Panc1 (cell line): ENCODE data around the gene GCNT4. TPM values are rescaled to one million over a fixed set of nuclear protein-coding genes. Genes with fewer than 3 reads are reported as not detected.

Experiments
- ATAC-seq: fragments of 200-7000 bp; cut with Tn5 transposase; 2 replicates; pipeline ENCODE4 v1.9.1; 2020; ENCODE audit warnings: mild to moderate bottlenecking, moderate library complexity
- BruUV-seq: library from RNA; stranded (reverse); fragments of 400-500 nt; replicated peaks from 2 replicates; lab custom pipeline; 2021; lab: Mats Ljungman, UMichigan
- CTCF ChIA-PET: fragments of 300-600 bp; sonication (Branson Sonifier 250); formaldehyde crosslinking; loops from one replicate; lab custom pipeline; 2022; ENCODE audit warnings: antibody characterized with exemption; lab: Charles Lee
- POLR2A ChIA-PET: fragments of 300-600 bp; sonication (Branson Sonifier 250); formaldehyde crosslinking; loops from one replicate; lab custom pipeline; 2022; ENCODE audit warnings: antibody characterized with exemption; lab: Charles Lee
- DNase-seq: peaks from one replicate; pipeline ENCODE4 v3.0.0-alpha.2; 2010; ENCODE audit warnings: low read depth, low spot score
- H3K27ac ChIP-seq: 2 replicates; pipeline ENCODE4 v1.5.1; 2011; ENCODE audit warnings: mild to moderate bottlenecking, low read length, inconsistent platforms
- H3K27me3 ChIP-seq: fragments of 200-500 bp; sonication (Bioruptor generic); 2 replicates; pipeline ENCODE4 v1.6.0; 2014; ENCODE audit warnings: low read length, inconsistent platforms; ENCODE audit not compliant: control insufficient read depth, insufficient read depth
- H3K36me3 ChIP-seq: fragments of 200-500 bp; sonication (Bioruptor generic); 2 replicates; pipeline ENCODE4 v1.5.1; 2014; ENCODE audit warnings: inconsistent platforms, mild to moderate bottlenecking, low read length, moderate library complexity; ENCODE audit not compliant: control insufficient read depth, insufficient read depth
- H3K4me1 ChIP-seq: 2 replicates; pipeline ENCODE4 v1.5.1; 2011; ENCODE audit warnings: inconsistent platforms, mild to moderate bottlenecking, low read length, moderate library complexity; ENCODE audit not compliant: control insufficient read depth, insufficient read depth
- H3K4me3 ChIP-seq, 2 experiments: 2 replicates each; pipeline ENCODE4 v1.5.1; 2011 to 2012; ENCODE audit warnings: low read depth in 2 of 2, low read length in 2 of 2, mild to moderate bottlenecking in 2 of 2, inconsistent platforms in 1 of 2, moderate library complexity in 1 of 2
- H3K9me3 ChIP-seq: fragments of 200-500 bp; sonication (Bioruptor generic); 2 replicates; pipeline ENCODE4 v1.5.1; 2014; ENCODE audit warnings: low read depth, mild to moderate bottlenecking, inconsistent platforms, low read length, moderate library complexity; ENCODE audit not compliant: control insufficient read depth, insufficient read depth
- CTCF ChIP-seq: fragments of 450-650 bp; IDR thresholded peaks from 2 replicates; pipeline ENCODE4 v1.5.1; 2017; ENCODE audit warnings: mild to moderate bottlenecking
- POLR2AphosphoS5 ChIP-seq: IDR thresholded peaks from 2 replicates; pipeline ENCODE4 v1.6.1; 2012; ENCODE audit warnings: mild to moderate bottlenecking, low read depth, low read length, moderate library complexity
- REST ChIP-seq, 2 experiments: IDR thresholded peaks; 2 replicates each; pipeline ENCODE4 v1.6.1; 2011 to 2012; ENCODE audit warnings: low read depth in 2 of 2, control low read depth in 1 of 2, low read length in 1 of 2, mild to moderate bottlenecking in 1 of 2, moderate library complexity in 1 of 2; ENCODE audit not compliant: insufficient read depth in 1 of 2
- SIN3A ChIP-seq: IDR thresholded peaks from 2 replicates; pipeline ENCODE4 v1.6.1; 2012; ENCODE audit warnings: low read depth, mild to moderate bottlenecking, low read length, moderate library complexity, borderline replicate concordance; ENCODE audit not compliant: insufficient read depth
- TCF7L2 ChIP-seq: IDR thresholded peaks from 2 replicates; pipeline ENCODE4 v1.6.1; 2011; ENCODE audit warnings: mild to moderate bottlenecking, low read depth, low read length, inconsistent platforms
- in situ Hi-C: cut with HindIII; loops from 2 replicates; pipeline ENCODE4 v1.10.0; 2016; ENCODE audit warnings: low sequenced_read_pairs, low pct_unique_long_range_greater_than_20kb
- intact Hi-C: fragments of 100-400 bp; cut with micrococcal nuclease; formaldehyde crosslinking; loops from one replicate; pipeline ENCODE4 v1.10.0; 2022; ENCODE audit not compliant: unreplicated experiment
- total RNA-seq: library from RNA; stranded (reverse); gene quantifications from one replicate; pipeline ENCODE4 v1.2.1, GENCODE V29; 2021; ENCODE audit not compliant: unreplicated experiment

GCNT4 gene
- total RNA-seq, 1 experiment from 2014 or later, result 0.33 TPM

GRCh38 chr5:75021800-75022199, 30.6 kb downstream of the GCNT4 start:
- no peaks in the 10 kb centered on the region for H3K4me1 ChIP-seq
- no peak overlapping the region for H3K27ac ChIP-seq
- DNase-seq, result no peak
- ATAC-seq, result no peak
- H3K36me3 ChIP-seq, result no peaks in the 10 kb centered on the region
- ChIA-PET POLR2A (no interaction called here), CTCF (no interaction called here)
- H3K4me3 ChIP-seq, result no peak overlapping the region
- intact Hi-C loops (no loop called here), in situ Hi-C loops (no loop called here)
- no peak for TF ChIP-seq TCF7L2
- no peak for TF ChIP-seq REST (IDR thresholded peaks at IDR 0.05; ENCODE audit: insufficient read depth in 1 of 2, low read depth in 2 of 2, low read length in 1 of 2)
- no peak for TF ChIP-seq POLR2AphosphoS5
- TF ChIP-seq SIN3A, result no peak
- TF ChIP-seq CTCF, result no peak
- no peaks in the 10 kb centered on the region for H3K9me3 ChIP-seq
- BruUV-seq, result no TSS peak
- peaks cover 5% of the 10 kb centered on the region; the same call in 1 of the 2 replicates for H3K27me3 ChIP-seq

- Histone ChIP-seq H3K4me1 (no peaks in the 10 kb centered on the region), H3K9me3 (no peaks in the 10 kb centered on the region), H3K4me3 (no peak overlapping the region), H3K27me3 (peaks cover 5% of the 10 kb centered on the region; the same call in 1 of the 2 replicates), H3K27ac (no peak overlapping the region), H3K36me3 (no peaks in the 10 kb centered on the region)
- TF ChIP-seq POLR2AphosphoS5, result no peak
- no peak for TF ChIP-seq CTCF
- TF ChIP-seq REST (IDR thresholded peaks at IDR 0.05; ENCODE audit: insufficient read depth in 1 of 2, low read depth in 2 of 2, low read length in 1 of 2), result no peak
- no peak for TF ChIP-seq TCF7L2
- TF ChIP-seq SIN3A, result no peak
- ATAC-seq (no peak), DNase-seq (no peak)
- BruUV-seq, result no TSS peak
- intact Hi-C loops (no loop called here), in situ Hi-C loops (no loop called here)
- ChIA-PET POLR2A (no interaction called here), CTCF (no interaction called here)
These were observed 31.1 kb downstream of the GCNT4 start for GRCh38 chr5:75021219-75021618.
